ENCODE data around the gene SDC1. TPM values are rescaled to one million over a fixed set of nuclear protein-coding genes. Genes with fewer than 3 reads are reported as not detected.

The SDC1 gene
- total RNA-seq, 6 donors from 2014 or later: 74.4 to 213 (median 154) TPM

DNA sequence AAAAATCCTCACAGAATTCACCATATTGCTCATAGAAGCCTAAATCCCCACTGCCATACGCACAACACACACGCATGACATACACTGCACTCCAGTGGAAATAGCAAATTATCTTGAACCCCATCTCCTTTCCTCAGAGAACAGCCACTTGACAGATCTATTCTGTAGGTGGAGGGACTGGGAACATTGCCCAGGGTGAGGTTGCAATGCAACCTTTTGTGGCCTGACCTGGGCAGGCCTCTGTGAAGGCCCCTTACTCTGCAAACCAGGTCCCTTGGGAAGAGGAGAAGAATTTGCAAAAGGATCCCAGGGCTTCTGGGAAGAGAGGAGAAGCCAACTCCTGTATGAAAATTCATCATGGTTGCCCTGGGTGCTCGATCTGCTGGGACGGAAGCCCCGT lies 51.9 kb downstream of the SDC1 start:
- WGBS, 2 donors: 75 to 78% methylated on average over 5 of the region's 5 CpGs
- H3K36me3 ChIP-seq: no peaks in the 10 kb centered on the region
- no peak overlapping the region for H3K4me3 ChIP-seq
- no peak for DNase-seq
- H3K27ac ChIP-seq: peak overlapping the region in 2 of 4 donors; percentile 63 to 79
- H3K27me3 ChIP-seq: no peaks in the 10 kb centered on the region
- peaks cover 0 to 35% (median 15%) of the 10 kb centered on the region in 4 donors for H3K4me1 ChIP-seq
- TF ChIP-seq POLR2AphosphoS5 (IDR thresholded peaks at IDR 0.05) (no peak), POLR2A (IDR thresholded peaks at IDR 0.05) (no peak), EP300 (IDR thresholded peaks at IDR 0.05) (no peak)
- TF ChIP-seq, protein P1, sequence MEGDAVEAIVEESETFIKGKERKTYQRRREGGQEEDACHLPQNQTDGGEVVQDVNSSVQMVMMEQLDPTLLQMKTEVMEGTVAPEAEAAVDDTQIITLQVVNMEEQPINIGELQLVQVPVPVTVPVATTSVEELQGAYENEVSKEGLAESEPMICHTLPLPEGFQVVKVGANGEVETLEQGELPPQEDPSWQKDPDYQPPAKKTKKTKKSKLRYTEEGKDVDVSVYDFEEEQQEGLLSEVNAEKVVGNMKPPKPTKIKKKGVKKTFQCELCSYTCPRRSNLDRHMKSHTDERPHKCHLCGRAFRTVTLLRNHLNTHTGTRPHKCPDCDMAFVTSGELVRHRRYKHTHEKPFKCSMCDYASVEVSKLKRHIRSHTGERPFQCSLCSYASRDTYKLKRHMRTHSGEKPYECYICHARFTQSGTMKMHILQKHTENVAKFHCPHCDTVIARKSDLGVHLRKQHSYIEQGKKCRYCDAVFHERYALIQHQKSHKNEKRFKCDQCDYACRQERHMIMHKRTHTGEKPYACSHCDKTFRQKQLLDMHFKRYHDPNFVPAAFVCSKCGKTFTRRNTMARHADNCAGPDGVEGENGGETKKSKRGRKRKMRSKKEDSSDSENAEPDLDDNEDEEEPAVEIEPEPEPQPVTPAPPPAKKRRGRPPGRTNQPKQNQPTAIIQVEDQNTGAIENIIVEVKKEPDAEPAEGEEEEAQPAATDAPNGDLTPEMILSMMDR (IDR thresholded peaks at IDR 0.05): no peak
- no peak for ATAC-seq (ENCODE audit: low FRiP score in 2 of 2)
- H3K9me3 ChIP-seq: no peaks in the 10 kb centered on the region

DNA sequence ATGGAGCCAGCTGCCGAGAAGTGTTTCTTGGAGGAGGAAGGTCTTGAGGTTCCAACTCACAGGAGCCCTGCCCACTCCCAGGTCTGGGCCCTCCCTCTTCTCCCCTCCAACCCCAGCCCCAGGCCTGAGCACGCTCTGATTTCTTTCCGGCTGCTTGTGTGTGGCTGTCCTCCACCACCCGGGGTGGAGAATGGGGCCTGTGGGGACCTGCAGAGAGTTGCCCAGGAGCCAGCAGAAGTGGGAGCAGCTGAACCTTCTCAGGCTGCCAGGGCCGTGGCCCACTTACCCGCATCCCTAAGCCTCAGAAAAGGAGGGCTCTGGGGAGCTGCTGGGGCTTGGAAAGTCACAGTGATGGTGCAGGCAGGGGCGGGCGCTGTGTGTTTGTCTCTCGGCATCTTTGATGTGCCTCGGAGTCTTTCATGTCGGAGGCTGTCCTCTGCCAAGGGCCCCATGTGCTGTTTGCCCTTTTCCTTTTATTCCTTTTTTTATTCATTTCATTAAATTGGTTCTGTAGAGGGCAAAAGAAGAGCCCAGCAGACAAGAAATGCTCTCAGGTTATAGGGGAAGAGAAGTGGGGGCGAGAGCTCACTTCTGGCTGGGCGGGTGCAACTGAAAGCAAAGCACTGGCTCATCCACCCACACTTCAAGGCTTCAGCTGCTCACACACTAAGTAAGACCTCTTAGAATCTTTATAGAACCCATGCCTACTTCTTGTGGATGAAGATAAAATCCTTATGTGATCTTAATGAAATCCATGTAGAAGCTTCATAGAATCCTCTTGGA lies 52.5 kb downstream of the SDC1 start:
- peaks cover 0 to 29% (median 12%) of the 10 kb centered on the region in 4 donors for H3K4me1 ChIP-seq
- ATAC-seq (ENCODE audit: low FRiP score in 2 of 2) (peak in 1 of 2 donors; percentile 70), DNase-seq (peak in 1 of 2 donors; percentile 76)
- H3K36me3 ChIP-seq: no peaks in the 10 kb centered on the region
- H3K9me3 ChIP-seq: no peaks in the 10 kb centered on the region
- 58 to 59% methylated on average over 13 of the region's 13 CpGs for WGBS, 2 donors
- H3K27me3 ChIP-seq: no peaks in the 10 kb centered on the region
- H3K4me3 ChIP-seq: no peak overlapping the region
- TF ChIP-seq POLR2A (IDR thresholded peaks at IDR 0.05) (peak in 1 of 4 donors; percentile 31), POLR2AphosphoS5 (IDR thresholded peaks at IDR 0.05) (no peak), EP300 (IDR thresholded peaks at IDR 0.05) (no peak)
- TF ChIP-seq, protein P1 (IDR thresholded peaks at IDR 0.05): no peak
- H3K27ac ChIP-seq: peak overlapping the region in 3 of 4 donors; percentile 12 to 79 (median 63)

DNA sequence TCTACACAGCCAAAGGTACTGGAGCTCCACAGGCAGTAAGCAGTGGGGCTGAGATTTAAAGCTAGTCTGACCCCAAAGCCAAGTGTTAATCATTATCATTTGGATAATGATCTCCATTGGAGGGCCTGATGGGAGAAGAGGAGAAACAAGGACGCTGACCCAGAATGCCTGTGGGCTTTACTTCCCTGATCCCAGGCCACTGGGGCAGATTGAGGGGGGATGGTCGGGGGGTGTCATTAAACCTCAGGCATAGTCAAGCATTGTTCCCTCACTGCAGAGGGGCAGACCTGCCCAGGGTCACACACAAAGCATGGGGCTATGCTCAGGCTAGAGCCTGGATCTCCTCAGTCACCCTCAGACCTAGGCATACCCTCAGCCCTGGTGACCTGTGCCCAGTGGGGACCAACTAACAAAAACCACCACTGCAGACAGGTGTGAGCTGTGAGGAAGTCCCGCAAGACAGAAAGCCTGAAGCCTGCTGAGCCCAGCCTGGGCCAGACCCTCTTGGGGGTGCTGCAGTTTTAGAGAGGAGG lies 53.4 kb downstream of the SDC1 start:
- H3K4me3 ChIP-seq: no peak overlapping the region
- peaks cover 0 to 27% (median 12%) of the 10 kb centered on the region in 4 donors for H3K4me1 ChIP-seq
- TF ChIP-seq, protein P1 (IDR thresholded peaks at IDR 0.05): no peak
- TF ChIP-seq POLR2AphosphoS5 (IDR thresholded peaks at IDR 0.05): no peak
- no peak for TF ChIP-seq POLR2A (IDR thresholded peaks at IDR 0.05)
- TF ChIP-seq EP300 (IDR thresholded peaks at IDR 0.05): no peak
- WGBS, 2 donors: 92 to 95% methylated on average over 2 to 3 of the region's 3 CpGs
- no peaks in the 10 kb centered on the region for H3K27me3 ChIP-seq
- DNase-seq (no peak), ATAC-seq (ENCODE audit: low FRiP score in 2 of 2) (no peak)
- no peaks in the 10 kb centered on the region for H3K36me3 ChIP-seq
- H3K27ac ChIP-seq: peak overlapping the region in 2 of 4 donors; percentile 41 to 63
- no peaks in the 10 kb centered on the region for H3K9me3 ChIP-seq

DNA sequence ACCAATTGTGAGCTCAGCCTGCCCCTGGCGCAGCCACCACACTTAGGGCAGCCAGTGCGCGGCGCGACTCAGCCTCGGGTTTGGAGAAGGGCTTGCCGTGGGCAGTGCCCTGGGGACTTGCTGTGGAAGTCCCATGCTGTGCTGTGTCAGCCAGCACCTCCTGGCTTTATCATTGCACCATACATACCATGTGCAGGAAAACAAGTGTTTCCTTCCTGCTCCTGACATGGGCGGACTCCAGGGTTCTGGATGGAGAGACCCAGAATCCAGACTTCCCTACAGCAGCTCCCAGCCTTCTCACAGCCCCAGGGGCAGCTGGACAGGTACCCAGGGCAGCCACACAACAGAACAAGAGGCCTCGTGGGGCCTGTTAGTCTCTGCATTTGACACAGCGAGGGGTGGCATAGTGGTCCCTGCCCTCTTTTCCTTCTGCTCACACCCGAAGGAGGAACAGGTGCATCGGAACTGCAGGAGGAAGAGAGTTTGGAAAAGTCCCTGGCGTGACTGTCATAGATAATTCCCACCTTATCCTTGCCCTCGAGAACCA lies 54.2 kb downstream of the SDC1 start:
- no peak for ATAC-seq (ENCODE audit: low FRiP score in 2 of 2)
- WGBS, 2 donors: 70 to 77% methylated on average over 13 to 14 of the region's 14 CpGs
- H3K27ac ChIP-seq: no peak overlapping the region
- H3K36me3 ChIP-seq: no peaks in the 10 kb centered on the region
- no peaks in the 10 kb centered on the region for H3K9me3 ChIP-seq
- H3K27me3 ChIP-seq: no peaks in the 10 kb centered on the region
- no peak overlapping the region for H3K4me3 ChIP-seq
- TF ChIP-seq POLR2AphosphoS5 (IDR thresholded peaks at IDR 0.05): no peak
- TF ChIP-seq, protein P1 (IDR thresholded peaks at IDR 0.05): peak in 1 of 6 experiments; percentile 6
- no peak for DNase-seq
- peaks cover 0 to 27% (median 12%) of the 10 kb centered on the region in 4 donors for H3K4me1 ChIP-seq

Data from upper lobe of left lung (tissue), 6 donors.